ENCODE measurements around the gene ZNF280D.

The ZNF280D gene

GRCh38 chr15:56628893-56629532, 104.3 kb downstream of the ZNF280D start:
- DNase-seq, result no peak

GRCh38 chr15:56619887-56620286, 113.4 kb downstream of the ZNF280D start:
- DNase-seq, result no peak

GRCh38 chr15:56617628-56618027, 115.7 kb downstream of the ZNF280D start:
- no peak for DNase-seq

- no peak for DNase-seq
Measured at GRCh38 chr15:56616551-56616950, 116.8 kb downstream of the ZNF280D start.

GRCh38 chr15:56613811-56614210, 119.5 kb downstream of the ZNF280D start:
- DNase-seq, result no peak

GRCh38 chr15:56608993-56609392, 124.3 kb downstream of the ZNF280D start:
- no peak for DNase-seq

GRCh38 chr15:56608140-56608778, 125.0 kb downstream of the ZNF280D start:
- DNase-seq, result no peak

- DNase-seq, result no peak
Measured at GRCh38 chr15:56602253-56602652, 131.1 kb downstream of the ZNF280D start.

- no peak for DNase-seq
Measured at GRCh38 chr15:56600380-56600779, 132.9 kb downstream of the ZNF280D start.

GRCh38 chr15:56598991-56599390, 134.3 kb downstream of the ZNF280D start:
- DNase-seq, result no peak

- DNase-seq, result no peak
Measured at GRCh38 chr15:56587686-56588085, 145.6 kb downstream of the ZNF280D start.

GRCh38 chr15:56586206-56586605, 147.1 kb downstream of the ZNF280D start:
- DNase-seq, result no peak

GRCh38 chr15:56582785-56583184, 150.5 kb downstream of the ZNF280D start:
- DNase-seq, result no peak

All from Kasumi-1 (cell line).